Posterior cingulate gyrus (tissue), 11 donors: Measurements from ENCODE around the gene OR4S1.
A peak's percentile ranks its signal among the peaks of the same experiment; 100 is the strongest.
"Not testable (repeated sequence)": the region's sequence is repeated elsewhere in the genome, so short reads cannot be mapped to it uniquely, and the experiment has no call there.

ENCODE experiments used
- DNase-seq, 10 donors: peaks; one replicate each; pipeline versions ENCODE4 v3.0.0 to v3.0.0-alpha.2; 2020 to 2021; ENCODE audit warnings: mixed read lengths in 3 of 10
- intact Hi-C: fragments of 100-400 bp; cut with DNase I; formaldehyde crosslinking; loops from one replicate; pipeline ENCODE4 v1.15.1; 2023

OR4S1 gene

DNA sequence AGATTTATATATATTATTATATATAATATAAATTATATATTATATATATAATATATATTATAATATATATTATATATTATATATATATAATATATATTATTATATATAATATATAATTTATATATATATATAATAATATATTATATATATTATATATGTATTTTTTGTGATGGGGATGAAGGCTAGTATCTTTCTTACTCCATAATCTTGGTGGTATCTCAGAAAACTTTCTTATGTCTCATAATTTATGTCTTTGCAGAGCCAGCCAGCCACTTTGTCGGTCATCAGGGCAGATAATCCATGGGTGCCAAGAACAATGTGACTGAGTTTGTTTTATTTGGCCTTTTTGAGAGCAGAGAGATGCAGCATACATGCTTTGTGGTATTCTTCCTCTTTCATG, at the start of gene OR4S1:
TSS of gene OR4S1 (plus strand) at position 301 of the 400 bp plus-strand sequence. CDS start at position 301, 0 bp downstream.
- no peak for DNase-seq
- intact Hi-C loops = loop anchor here (10.0 kb wide), 1 partner anchor 859 kb away; no protein-coding TSS in a partner anchor

DNA sequence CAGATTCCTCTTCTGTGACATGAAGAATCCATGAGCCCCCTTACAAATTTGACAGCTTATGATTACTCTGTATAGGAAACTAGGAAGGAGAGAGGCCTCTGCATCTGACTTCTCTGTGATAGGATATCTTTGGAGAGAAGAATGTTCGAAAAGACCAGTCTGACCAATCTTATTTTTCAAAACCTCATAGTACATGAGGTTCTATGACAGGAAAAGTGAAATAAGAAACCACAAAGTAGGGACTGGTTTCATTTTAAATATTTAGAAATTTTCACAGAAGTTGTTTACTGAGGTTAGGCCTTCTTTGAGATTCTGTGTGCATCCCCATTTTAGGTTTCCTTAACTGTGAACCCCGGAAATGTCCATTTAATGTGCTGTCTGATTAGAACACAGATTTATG, 44.4 kb upstream of the OR4S1 start:
- DNase-seq = no peak
- intact Hi-C loops = no loop called here

- no peak for DNase-seq
- intact Hi-C loops = no loop called here
These were observed 42.6 kb upstream of the OR4S1 start, which contains the start of gene OR4X1 for GRCh38 chr11:48263423-48263911. TSS of gene OR4X1 (plus strand) at chr11:48263861. CDS start at chr11:48263861, 0 bp downstream.

DNA sequence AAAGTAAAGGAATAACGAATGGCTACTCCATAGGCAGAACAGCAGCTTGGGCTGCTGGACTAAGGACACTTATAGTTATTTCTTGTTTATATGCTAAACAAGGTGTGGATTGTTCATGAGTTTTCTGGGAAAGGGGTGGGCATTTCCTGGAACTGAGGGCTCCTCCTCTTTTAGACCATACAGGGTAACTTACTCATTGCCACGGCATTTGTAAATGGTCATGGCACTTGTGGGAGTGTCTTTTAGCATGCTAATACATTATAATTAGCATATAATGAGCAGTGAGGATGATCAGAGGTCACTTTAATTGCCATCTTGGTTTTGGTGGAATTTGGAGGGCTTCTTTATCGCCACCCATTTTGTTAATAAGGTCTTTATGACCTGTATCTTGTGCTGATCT, 35.4 kb upstream of the OR4S1 start:
- DNase-seq = no peak
- intact Hi-C loops = no loop called here

- intact Hi-C loops = no loop called here
- DNase-seq = no peak
These were observed 33.4 kb upstream of the OR4S1 start for GRCh38 chr11:48272606-48273005.

- intact Hi-C loops = loop anchor here (10.0 kb wide), 1 partner anchor 857 kb away; no protein-coding TSS in a partner anchor
These were observed 1.9 kb downstream of the OR4S1 start for GRCh38 chr11:48307760-48308386.

DNA sequence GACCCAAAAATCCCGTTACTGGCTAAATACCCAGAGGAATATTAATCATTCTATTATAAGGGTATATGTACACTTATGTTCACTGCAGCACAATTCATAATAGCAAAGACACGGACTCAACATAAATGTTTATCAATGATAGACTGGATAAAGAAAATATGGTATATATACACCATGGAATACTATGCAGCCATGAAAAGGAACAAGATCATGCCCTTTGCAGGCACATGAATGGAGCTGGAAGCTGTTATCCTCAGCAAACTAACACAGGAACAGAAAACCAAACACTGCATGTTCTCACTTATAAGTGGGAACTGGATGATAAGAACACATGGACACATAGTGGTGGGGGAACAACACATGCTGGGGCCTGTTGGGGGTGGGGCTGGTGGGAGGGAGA, 7.6 kb downstream of the OR4S1 start:
- DNase-seq, intact Hi-C loops: not testable (repeated sequence)

More at GRCh38 chr11:48307760-48308386, 1.9 kb downstream of the OR4S1 start:
- DNase-seq = peak in 7 of 10 donors; percentile 47 to 88 (median 68)

DNA sequence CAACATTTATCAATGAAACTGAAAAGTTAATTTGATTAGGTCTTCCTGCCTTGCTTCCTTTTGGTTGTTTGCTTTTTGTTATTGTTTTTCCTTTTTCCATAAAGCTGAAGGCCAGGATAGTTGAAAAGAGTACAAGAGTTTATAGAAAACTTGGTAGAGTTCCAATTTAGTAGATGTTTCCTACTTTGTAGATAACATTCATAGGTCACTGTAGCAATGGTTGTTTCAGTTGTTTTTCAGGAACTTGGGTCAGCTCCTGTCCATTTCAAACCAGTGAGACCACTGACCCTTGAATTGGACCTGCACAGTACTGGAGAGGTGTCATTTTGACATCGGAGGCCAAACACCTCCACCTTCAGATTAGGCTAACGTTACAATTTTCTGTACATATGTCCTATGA, 13.8 kb downstream of the OR4S1 start:
- intact Hi-C loops, DNase-seq: not testable (repeated sequence)

- DNase-seq, intact Hi-C loops: not testable (repeated sequence)
These were observed 18.6 kb downstream of the OR4S1 start, which contains the start of gene OR4C3 for GRCh38 chr11:48324620-48325019. TSS of gene OR4C3 (plus strand) at chr11:48324920. CDS start at chr11:48325022, 102 bp downstream.

DNA sequence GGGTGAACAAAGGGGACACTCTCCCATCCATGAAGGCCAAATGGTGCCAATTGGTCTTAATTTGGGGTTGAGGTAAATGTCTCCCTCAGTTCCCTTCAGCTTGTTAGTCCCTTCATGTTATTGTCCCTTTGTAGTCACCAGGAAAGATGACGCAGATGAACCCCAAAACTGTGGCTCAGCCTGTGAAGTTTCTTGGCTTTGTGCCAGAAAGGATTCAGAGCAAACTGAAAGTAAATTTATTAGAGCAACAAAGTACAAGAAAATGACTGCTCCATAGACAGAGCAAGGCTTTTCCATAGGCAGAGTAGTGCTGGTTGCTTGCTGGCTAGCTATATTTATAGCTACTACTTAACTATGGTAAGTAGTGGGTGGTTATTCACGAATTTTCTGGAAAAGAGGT, 35.4 kb downstream of the OR4S1 start:
- DNase-seq = no peak
- intact Hi-C loops = no loop called here

- DNase-seq, intact Hi-C loops: not testable (repeated sequence)
These were observed 36.5 kb downstream of the OR4S1 start for GRCh38 chr11:48342505-48342904.

DNA sequence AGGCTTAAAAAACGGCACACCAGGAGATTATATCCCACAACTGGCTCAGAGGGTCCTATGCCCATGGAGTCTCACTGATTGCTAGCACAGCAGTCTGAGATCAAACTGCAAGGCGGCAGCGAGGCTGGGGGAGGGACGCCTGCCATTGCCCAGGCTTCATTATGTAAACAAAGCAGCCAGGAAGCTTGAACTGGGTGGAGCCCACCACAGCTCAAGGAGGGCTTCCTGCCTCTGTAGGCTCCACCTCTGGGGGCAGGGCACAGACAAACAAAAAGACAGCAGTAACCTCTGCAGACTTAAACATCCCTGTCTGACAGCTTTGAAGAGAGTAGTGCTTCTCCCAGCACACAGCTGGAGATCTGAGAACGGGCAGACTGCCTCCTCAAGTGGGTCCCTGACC, 40.3 kb downstream of the OR4S1 start:
- DNase-seq, intact Hi-C loops: not testable (repeated sequence)

- intact Hi-C loops = no loop called here
- no peak for DNase-seq
These were observed 48.0 kb downstream of the OR4S1 start for GRCh38 chr11:48354013-48354412.

DNA sequence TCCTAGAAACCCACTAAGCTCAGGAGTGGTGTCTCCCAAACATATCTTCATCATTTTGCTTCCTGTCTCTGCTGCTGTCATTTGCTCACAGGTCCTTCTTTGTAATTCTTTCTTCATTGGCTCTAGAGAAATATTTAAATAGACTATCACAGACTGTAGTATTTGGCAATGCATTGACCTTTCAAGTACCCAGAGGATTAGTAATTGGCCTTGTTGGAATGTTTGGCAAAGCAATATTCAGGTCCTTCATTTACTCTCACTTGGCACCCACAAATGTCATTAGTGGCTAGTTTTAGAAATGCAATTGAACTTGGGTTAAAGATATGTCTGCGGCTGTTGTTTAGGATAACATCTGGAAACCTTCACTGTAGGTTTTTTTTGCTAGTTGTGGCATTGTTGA, 48.7 kb downstream of the OR4S1 start:
- intact Hi-C loops = loop anchor here (5.0 kb wide), 1 partner anchor 1673 kb away; no protein-coding TSS in a partner anchor

More for the DNA sequence above, 48.7 kb downstream of the OR4S1 start:
- no peak for DNase-seq
